Measurements from ENCODE around the gene TPRG1. TPM values are rescaled to one million over a fixed set of nuclear protein-coding genes. Genes with fewer than 3 reads are reported as not detected.

Gene TPRG1
- total RNA-seq, 1 donor from 2014 or later, result under 0.01 TPM

- peak in 1 of 2 donors; percentile 6 for DNase-seq (ENCODE audit: low read depth in 2 of 2)
These were observed 104.9 kb downstream of the TPRG1 start for GRCh38 chr3:189276444-189277219.

- DNase-seq (ENCODE audit: low read depth in 2 of 2), result peak in 1 of 2 donors; percentile 13
These were observed 105.9 kb downstream of the TPRG1 start for GRCh38 chr3:189277711-189278110.

- no peak for DNase-seq (ENCODE audit: low read depth in 2 of 2)
These were observed 106.5 kb downstream of the TPRG1 start for GRCh38 chr3:189278221-189278620.

GRCh38 chr3:189282189-189282588 is 110.4 kb downstream of the TPRG1 start:
- DNase-seq (ENCODE audit: low read depth in 2 of 2), result no peak

GRCh38 chr3:189282741-189283140 is 111.0 kb downstream of the TPRG1 start:
- DNase-seq (ENCODE audit: low read depth in 2 of 2), result no peak

- peak in 1 of 2 donors; percentile 1 for DNase-seq (ENCODE audit: low read depth in 2 of 2)
These were observed 114.4 kb downstream of the TPRG1 start for GRCh38 chr3:189286188-189286587.

- DNase-seq (ENCODE audit: low read depth in 2 of 2), result no peak
These were observed 115.1 kb downstream of the TPRG1 start for GRCh38 chr3:189286916-189287315.

- DNase-seq (ENCODE audit: low read depth in 2 of 2), result no peak
These were observed 116.8 kb downstream of the TPRG1 start for GRCh38 chr3:189288348-189289235.

GRCh38 chr3:189289251-189289650 is 117.5 kb downstream of the TPRG1 start:
- no peak for DNase-seq (ENCODE audit: low read depth in 2 of 2)

GRCh38 chr3:189292667-189293484 is 121.1 kb downstream of the TPRG1 start:
- DNase-seq (ENCODE audit: low read depth in 2 of 2), result no peak

- DNase-seq (ENCODE audit: low read depth in 2 of 2), result no peak
These were observed 122.9 kb downstream of the TPRG1 start for GRCh38 chr3:189294649-189295048.

- no peak for DNase-seq (ENCODE audit: low read depth in 2 of 2)
These were observed 123.3 kb downstream of the TPRG1 start for GRCh38 chr3:189295089-189295488.

- no peak for DNase-seq (ENCODE audit: low read depth in 2 of 2)
These were observed 126.2 kb downstream of the TPRG1 start for GRCh38 chr3:189297932-189298331.

GRCh38 chr3:189298469-189299375 is 127.0 kb downstream of the TPRG1 start:
- DNase-seq (ENCODE audit: low read depth in 2 of 2), result no peak

- no peak for DNase-seq (ENCODE audit: low read depth in 2 of 2)
These were observed 128.6 kb downstream of the TPRG1 start for GRCh38 chr3:189300345-189300744.

GRCh38 chr3:189301479-189301878 is 129.7 kb downstream of the TPRG1 start:
- no peak for DNase-seq (ENCODE audit: low read depth in 2 of 2)

- DNase-seq (ENCODE audit: low read depth in 2 of 2), result no peak
These were observed 131.8 kb downstream of the TPRG1 start for GRCh38 chr3:189303584-189303983.

GRCh38 chr3:189304465-189305351 is 132.9 kb downstream of the TPRG1 start:
- DNase-seq (ENCODE audit: low read depth in 2 of 2), result no peak

GRCh38 chr3:189305412-189305811 is 133.6 kb downstream of the TPRG1 start:
- no peak for DNase-seq (ENCODE audit: low read depth in 2 of 2)

GRCh38 chr3:189307963-189308362 is 136.2 kb downstream of the TPRG1 start:
- no peak for DNase-seq (ENCODE audit: low read depth in 2 of 2)

Data from lung microvascular endothelial cell (primary cell).